Measurements from ENCODE around the gene SYT9.

DNA sequence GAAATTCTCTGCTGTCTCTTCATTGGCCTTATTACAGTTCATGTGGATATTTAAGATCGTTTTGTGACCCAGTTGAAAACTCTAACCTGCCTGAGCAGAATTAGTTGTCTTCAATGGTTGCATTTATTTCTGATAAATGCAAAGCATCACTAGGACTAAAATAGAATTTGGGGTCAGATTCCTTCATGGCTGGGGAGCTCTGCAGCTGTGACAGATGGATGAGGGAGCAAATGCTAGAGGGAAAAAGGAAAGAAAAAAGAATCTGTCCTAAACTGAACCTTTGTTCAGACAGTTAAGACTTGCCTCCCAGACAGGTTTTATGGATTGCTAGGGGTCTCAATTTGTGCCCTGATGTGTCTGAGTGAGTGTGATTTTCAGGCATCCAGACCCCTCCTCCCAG, 113.0 kb downstream of the SYT9 start:
- TF ChIP-seq EZH2phosphoT487 (IDR thresholded peaks at IDR 0.05; ENCODE audit: insufficient read depth, low read depth) (no peak), EZH2 (IDR thresholded peaks at IDR 0.05; ENCODE audit: insufficient read depth, poor library complexity, severe bottlenecking) (no peak)
